GM19468 (cell line): ENCODE measurements around the gene PIAS4.
"Not testable (repeated sequence)": the region's sequence is repeated elsewhere in the genome, so short reads cannot be mapped to it uniquely, and the experiment has no call there.

Source experiments
- ATAC-seq: cut with Tn5 transposase; IDR thresholded peaks from one replicate; pipeline ENCODE4 v1.9.1; 2021; ENCODE audit warnings: mild to moderate bottlenecking, moderate library complexity, moderate number of reproducible peaks; ENCODE audit not compliant: unreplicated experiment; ENCODE audit errors: extremely low read depth

PIAS4 gene

DNA sequence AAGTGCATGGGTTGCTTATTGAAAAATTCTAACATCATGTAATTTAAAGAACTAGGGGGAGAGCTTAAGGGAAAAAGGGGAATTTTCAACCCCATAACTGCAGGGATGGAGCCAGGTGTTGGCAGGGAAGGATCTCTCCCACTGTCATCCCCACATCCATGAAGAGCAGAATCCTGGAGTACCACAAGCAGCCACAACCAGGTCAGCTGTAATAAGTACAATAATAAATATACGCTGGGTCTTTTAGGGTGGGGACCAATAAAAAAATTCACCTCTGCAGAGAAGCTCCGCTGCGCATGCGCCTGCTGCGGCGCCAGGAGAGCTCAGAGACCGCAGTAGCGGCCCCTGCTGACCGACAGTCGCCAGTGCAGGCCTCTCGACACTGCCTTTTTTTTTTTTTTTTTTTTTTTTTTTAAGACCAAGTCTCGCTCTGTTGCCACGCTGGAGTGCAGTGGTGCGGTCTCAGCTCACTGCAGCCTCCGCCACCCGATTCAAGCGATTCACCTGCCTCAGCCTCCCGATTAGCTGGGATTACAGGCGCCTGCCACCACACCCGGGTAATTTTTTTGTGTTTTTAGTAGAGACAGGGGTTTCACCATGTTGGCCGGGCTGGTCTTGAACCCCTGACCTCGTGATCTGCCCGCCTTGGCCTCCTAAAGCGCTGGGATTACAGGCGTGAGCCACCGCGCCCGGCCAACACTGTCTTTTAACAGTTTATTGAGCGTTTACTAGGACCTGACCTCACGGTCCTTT is 19.7 kb upstream of the PIAS4 start:
- no peak for ATAC-seq

DNA sequence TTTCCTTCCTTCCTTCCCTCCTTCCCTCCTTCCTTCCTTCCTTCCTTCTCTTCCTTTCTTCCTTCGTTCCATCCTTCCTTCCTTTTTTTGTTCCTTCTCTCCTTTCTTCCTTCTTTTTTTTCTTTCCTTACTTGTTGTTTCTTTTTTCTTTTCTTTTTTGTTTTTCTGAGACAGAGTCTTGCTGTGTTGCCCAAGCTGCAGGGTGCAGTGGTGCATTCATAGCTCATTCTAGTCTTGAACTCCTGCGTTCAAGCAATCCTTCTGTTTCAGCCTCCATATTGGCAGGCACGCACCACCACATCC is 16.8 kb upstream of the PIAS4 start:
- ATAC-seq, result no peak

DNA sequence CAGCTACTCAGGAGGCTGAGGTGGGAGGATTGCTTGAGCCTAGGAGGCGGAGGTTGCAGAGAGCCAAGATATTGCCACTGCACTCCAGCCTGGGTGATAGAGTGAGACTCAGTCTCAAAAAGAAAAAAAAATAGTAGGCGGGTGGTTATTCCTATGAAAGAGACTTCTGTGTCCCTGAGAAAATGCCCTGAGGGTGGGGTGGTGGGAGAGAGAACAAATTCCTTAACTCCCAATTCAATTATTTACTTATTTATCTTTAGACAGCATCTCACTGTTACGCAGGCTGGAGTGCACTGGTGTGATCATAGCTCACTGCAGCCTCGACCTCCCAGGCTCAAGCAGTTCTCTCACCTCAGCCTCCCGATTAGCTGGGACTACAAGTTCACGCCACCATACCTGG is 11.9 kb upstream of the PIAS4 start:
- ATAC-seq, result no peak

GRCh38 chr19:3998667-3999412 is 8.7 kb upstream of the PIAS4 start:
- ATAC-seq, result not testable (repeated sequence)

DNA sequence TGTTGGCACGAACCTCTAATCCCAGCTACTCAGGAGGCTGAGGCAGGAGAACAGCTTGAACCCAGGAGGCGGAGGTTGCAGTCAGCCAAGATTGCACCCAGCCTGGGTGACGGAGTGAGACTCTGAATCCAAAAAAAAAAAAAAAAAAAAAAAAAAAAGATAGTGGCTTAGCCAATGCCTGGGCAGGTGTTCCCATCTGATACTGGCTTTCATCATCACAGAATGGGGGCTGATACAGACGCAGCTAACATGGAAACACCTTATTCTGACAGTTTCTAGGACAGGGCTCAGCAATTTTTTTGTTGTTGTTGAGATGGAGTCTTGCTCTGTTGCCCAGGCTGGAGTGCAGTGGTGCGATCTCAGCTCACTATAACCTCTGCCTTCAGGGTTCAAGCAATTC is 6.7 kb upstream of the PIAS4 start:
- ATAC-seq, result not testable (repeated sequence)

DNA sequence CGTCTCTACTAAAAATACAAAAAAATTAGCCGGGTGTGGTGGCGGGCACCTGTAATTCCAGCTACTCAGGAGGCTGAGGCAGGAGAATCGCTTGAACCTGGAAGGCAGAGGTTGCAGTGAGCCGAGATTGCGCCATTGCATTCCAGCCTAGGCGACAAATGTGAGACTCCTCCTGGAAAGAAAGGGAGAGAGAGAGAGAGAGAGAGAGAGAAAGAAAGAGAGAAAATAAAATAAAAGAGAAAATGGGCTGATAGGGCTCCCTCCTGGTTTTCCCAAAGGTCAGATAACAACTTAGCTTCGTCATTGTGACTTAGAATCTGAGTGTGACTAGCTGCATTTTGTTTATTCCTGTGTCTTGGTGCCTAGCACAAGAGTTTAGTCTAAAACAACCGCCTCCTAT is 2.1 kb upstream of the PIAS4 start:
- ATAC-seq, result not testable (repeated sequence)

DNA sequence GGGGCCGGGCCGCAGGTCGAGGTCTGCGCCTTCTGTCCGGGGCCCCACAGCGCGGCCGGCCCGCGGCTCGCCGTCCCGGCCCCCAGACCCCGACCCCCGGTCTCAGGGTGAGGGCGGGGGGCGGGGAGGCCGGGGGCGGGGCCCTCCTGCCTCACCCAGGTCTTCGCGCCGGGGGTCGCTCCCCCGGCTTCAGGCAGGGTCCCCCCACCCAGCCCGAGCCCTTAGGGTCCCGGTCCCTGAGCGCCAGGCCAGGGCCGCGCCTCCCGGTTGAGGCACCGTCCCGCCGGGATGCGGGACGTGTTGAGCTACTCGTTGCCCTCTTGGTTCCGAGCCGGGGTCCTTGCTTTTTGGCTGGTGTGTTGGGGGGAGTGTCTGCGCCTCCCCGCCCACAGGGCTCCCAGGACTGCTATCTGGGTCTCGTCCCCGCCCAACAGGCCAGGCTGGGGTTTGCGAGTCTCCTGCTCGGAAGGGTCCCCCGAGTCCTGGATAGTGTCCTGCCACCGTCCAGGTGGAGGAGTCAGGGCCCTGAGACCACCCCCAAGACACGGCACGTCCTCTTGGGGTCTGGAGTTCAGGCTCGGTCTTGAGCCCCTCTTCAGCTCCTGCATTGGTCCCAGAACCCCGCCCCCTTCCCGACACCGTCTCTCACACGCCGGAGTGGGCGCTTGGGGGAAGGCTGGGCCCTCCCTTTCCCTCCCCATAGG is 452 bp downstream of the PIAS4 start:
- no peak for ATAC-seq

DNA sequence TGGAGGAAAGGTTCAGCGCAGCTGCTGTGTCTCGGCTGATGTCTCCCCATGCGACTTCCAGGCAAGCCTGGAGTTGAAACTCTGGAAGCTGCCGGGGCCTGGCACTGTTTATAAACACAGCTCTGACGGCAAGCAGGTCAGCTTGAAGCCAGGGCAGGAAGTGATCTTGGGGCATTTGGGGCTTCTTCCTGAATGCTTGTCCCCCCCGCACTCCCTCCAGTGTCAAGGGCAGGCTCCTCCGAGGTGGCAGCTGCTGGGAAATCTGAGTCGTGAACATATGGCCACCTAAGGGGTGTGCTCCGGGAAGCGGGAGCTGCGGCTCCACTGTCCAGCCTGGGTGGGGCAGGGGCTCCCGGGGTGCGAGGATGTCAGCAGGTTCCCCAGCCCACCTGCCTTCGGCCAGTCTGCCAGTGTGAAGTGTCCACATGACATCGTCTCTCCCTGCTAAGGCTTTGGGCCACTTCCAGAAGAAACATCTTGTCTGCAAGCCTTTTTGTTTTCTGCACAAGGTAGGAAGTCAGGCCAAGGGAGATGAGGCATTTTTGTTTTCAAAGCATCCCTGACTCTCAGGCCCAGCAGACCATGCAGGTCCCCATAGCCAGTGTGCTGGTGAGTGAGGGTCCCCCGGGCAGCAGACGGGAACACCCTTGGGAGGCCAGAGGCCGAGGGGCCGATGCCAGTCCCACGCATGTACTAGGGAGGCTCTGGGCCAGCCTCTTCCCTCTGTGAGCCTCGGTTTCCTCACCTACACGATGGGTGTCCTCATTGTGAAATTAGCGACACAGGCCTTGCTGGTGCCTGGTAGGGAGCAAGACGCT is 2.7 kb downstream of the PIAS4 start:
- no peak for ATAC-seq

GRCh38 chr19:4010808-4011110 is 3.2 kb downstream of the PIAS4 start:
- no peak for ATAC-seq

DNA sequence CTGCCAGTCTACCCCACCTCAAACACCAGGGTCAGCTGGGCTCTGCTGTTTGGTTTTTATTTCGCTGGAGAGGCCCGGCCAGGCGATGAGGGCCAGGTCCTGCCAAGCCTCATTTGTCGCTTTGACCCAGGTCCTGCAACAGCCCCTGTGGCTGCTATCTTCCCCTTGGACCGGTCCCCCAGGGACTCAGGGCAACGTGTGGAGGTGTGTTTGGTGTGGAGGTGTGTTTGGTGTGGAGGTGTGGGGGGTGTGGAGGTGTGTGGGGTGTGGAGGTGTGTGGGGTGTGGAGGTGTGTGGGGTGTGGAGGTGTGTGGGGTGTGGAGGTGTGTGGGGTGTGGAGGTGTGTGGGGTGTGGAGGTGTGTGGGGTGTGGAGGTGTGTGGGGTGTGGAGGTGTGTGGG is 3.9 kb downstream of the PIAS4 start:
- not testable (repeated sequence) for ATAC-seq

DNA sequence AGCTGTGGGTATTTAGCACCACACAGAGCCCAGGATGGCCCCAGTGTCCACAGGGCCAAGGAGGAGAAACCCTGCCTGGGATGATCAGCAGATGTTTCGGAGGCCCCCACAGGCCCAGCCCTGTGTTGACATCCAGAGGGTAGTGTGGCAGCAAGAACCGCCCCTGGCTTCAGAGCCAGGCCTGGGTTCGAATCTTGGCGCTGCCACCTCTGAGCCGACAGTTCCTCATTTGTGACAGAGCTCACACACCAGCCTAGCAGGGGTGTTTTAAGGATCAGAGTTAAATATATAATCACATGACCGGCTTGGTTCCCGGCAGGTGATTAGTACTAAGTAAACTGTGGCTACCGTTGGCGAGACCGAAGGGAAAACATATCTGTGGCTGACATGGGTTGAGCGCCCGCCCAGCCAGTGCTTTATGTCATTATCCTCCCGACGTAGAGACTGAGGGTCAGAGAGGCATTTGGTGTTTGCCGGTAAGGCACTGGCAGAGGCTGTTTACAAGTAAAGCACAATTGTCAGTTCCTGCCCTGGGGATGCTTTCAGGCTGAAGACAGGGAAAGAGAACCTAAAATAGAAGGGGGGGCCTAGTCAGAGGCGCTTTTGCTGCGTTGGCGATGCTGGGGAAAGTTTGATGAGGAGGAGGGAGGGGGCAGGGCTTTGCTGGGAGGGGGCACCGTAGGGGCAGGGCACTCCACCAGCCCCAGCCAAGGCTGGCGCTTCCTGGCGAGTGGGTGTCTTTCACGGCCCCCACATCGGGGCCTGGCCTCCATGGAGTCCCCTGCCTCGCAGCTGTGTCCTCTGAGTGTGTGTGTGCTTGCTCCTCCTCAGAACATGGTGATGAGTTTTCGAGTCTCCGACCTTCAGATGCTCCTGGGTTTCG is 4.8 kb downstream of the PIAS4 start:
- ATAC-seq, result no peak

DNA sequence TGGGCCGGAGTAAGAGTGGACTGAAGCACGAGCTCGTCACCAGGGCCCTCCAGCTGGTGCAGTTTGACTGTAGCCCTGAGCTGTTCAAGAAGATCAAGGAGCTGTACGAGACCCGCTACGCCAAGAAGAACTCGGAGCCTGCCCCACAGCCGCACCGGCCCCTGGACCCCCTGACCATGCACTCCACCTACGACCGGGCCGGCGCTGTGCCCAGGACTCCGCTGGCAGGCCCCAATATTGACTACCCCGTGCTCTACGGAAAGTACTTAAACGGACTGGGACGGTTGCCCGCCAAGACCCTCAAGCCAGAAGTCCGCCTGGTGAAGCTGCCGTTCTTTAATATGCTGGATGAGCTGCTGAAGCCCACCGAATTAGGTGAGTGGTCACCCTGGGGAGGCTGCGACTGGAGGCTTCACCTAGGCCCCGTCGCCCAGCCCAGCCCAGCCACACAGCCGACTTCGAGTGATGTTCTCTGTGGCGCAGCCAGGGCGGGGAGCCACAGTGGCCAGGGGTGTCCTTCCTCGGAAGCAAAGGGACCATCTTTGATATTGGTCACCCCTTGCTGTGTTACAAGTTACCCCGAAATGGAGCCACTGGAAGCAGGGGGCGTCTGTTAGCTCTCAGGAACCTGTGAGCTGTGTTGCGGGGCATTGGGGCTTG is 5.6 kb downstream of the PIAS4 start:
- ATAC-seq, result no peak

- no peak for ATAC-seq
These were observed 6.5 kb downstream of the PIAS4 start for GRCh38 chr19:4013886-4014540.

GRCh38 chr19:4014541-4015491 is 7.3 kb downstream of the PIAS4 start:
- no peak for ATAC-seq

GRCh38 chr19:4015705-4016402 is 8.3 kb downstream of the PIAS4 start:
- no peak for ATAC-seq

- ATAC-seq, result no peak
These were observed 8.9 kb downstream of the PIAS4 start for GRCh38 chr19:4016486-4016885.
